ENCODE data around the gene TBC1D2B.

DNA sequence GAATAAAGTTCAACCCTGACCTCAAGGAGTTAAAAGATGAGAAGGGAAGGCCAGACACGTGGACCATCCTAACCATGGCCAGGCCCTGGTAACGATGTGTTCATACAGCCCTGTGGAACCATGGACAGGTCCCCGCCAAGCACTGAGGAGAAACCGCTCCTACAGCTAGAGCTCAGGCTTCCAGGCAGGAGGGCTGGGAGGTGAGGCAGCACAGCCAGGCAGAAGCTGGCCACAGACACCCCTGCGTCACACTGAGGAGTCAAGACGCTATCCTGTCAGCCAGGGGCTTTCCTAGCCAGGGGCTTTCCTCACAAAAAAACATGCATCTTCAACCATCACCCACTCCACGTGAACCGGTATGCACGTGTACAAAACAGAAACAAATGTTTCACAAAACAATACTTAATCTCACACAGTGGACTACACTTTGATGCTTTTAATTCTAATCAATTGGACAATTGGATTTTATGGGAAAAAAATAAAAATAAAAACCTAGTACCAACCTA is 73.2 kb downstream of the TBC1D2B start:
- TF ChIP-seq POLR2A (IDR thresholded peaks at IDR 0.05; ENCODE audit: low read depth) (no peak), EP300 (IDR thresholded peaks at IDR 0.05) (no peak)
- TF ChIP-seq, protein P1, sequence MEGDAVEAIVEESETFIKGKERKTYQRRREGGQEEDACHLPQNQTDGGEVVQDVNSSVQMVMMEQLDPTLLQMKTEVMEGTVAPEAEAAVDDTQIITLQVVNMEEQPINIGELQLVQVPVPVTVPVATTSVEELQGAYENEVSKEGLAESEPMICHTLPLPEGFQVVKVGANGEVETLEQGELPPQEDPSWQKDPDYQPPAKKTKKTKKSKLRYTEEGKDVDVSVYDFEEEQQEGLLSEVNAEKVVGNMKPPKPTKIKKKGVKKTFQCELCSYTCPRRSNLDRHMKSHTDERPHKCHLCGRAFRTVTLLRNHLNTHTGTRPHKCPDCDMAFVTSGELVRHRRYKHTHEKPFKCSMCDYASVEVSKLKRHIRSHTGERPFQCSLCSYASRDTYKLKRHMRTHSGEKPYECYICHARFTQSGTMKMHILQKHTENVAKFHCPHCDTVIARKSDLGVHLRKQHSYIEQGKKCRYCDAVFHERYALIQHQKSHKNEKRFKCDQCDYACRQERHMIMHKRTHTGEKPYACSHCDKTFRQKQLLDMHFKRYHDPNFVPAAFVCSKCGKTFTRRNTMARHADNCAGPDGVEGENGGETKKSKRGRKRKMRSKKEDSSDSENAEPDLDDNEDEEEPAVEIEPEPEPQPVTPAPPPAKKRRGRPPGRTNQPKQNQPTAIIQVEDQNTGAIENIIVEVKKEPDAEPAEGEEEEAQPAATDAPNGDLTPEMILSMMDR (IDR thresholded peaks at IDR 0.05) = no peak

Data from esophagus muscularis mucosa (tissue), 4 donors.